GM21786 (cell line): ENCODE results near the gene MESP1.

Source experiments
- ATAC-seq: cut with Tn5 transposase; IDR thresholded peaks from one replicate; pipeline ENCODE4 v1.9.1; 2021; ENCODE audit not compliant: unreplicated experiment

The MESP1 gene

GRCh38 chr15:89760303-89761008 is 9.4 kb upstream of the MESP1 start:
- ATAC-seq = peak; percentile 48

GRCh38 chr15:89759835-89760234 is 8.8 kb upstream of the MESP1 start:
- ATAC-seq = no peak

GRCh38 chr15:89758981-89759380 is 7.9 kb upstream of the MESP1 start:
- ATAC-seq = no peak

- no peak for ATAC-seq
Observed at GRCh38 chr15:89758283-89758682, 7.2 kb upstream of the MESP1 start.

GRCh38 chr15:89756897-89757296 is 5.8 kb upstream of the MESP1 start:
- no peak for ATAC-seq

GRCh38 chr15:89755701-89756100 is 4.7 kb upstream of the MESP1 start:
- no peak for ATAC-seq

GRCh38 chr15:89754361-89755154 is 3.5 kb upstream of the MESP1 start:
- no peak for ATAC-seq

- no peak for ATAC-seq
Observed at GRCh38 chr15:89753855-89754254, 2.8 kb upstream of the MESP1 start.

GRCh38 chr15:89751748-89752147 is 699 bp upstream of the MESP1 start:
- no peak for ATAC-seq

- no peak for ATAC-seq
Observed at GRCh38 chr15:89749951-89750559, 994 bp downstream of the MESP1 start.

- ATAC-seq = no peak
Observed at GRCh38 chr15:89749526-89749925, 1.5 kb downstream of the MESP1 start.

- ATAC-seq = no peak
Observed at GRCh38 chr15:89749054-89749453, 2.0 kb downstream of the MESP1 start.

GRCh38 chr15:89747708-89748682 is 3.1 kb downstream of the MESP1 start:
- ATAC-seq = no peak

- ATAC-seq = no peak
Observed at GRCh38 chr15:89746386-89746780, 4.7 kb downstream of the MESP1 start.

- no peak for ATAC-seq
Observed at GRCh38 chr15:89745768-89746167, 5.3 kb downstream of the MESP1 start.

- no peak for ATAC-seq
Observed at GRCh38 chr15:89745131-89745530, 5.9 kb downstream of the MESP1 start.

- no peak for ATAC-seq
Observed at GRCh38 chr15:89743594-89743993, 7.5 kb downstream of the MESP1 start.

GRCh38 chr15:89743011-89743410 is 8.0 kb downstream of the MESP1 start:
- no peak for ATAC-seq

GRCh38 chr15:89740137-89740536 is 10.9 kb downstream of the MESP1 start:
- no peak for ATAC-seq

- ATAC-seq = no peak
Observed at GRCh38 chr15:89735773-89736172, 15.3 kb downstream of the MESP1 start.
